CD4-positive, alpha-beta T cell (primary cell): Measurements from ENCODE around the gene RIIAD1. TPM values are rescaled to one million over a fixed set of nuclear protein-coding genes. Genes with fewer than 3 reads are reported as not detected.

Experiments
- ATAC-seq: fragments of 200-7000 bp; cut with Tn5 transposase; one replicate; pipeline ENCODE4 v1.10.0; 2022; ENCODE audit warnings: mild to moderate bottlenecking; ENCODE audit not compliant: poor library complexity
- CTCF ChIA-PET: fragments of 350-600 bp; sonication (Branson Sonifier 250); formaldehyde crosslinking; loops from one replicate; lab custom pipeline; 2021; ENCODE audit warnings: antibody characterized with exemption, inconsistent platforms; lab: Charles Lee
- POLR2A ChIA-PET: fragments of 350-600 bp; sonication (Branson Sonifier 250); formaldehyde crosslinking; loops from one replicate; lab custom pipeline; 2021; ENCODE audit warnings: antibody characterized with exemption, inconsistent platforms; lab: Charles Lee
- DNase-seq, 14 experiments: peaks; one replicate each; pipeline ENCODE4 v3.0.0-alpha.2; 2013 to 2020; ENCODE audit warnings: mixed read lengths in 2 of 14
- H3K27ac ChIP-seq, 2 donors: one replicate each; pipeline versions ENCODE4 v1.5.1 to v1.7.0; 2013; ENCODE audit warnings: low read length in 2 of 2, low read depth in 1 of 2, mild to moderate bottlenecking in 1 of 2
- H3K27me3 ChIP-seq, 2 experiments: 1 replicate in 1 of 2; 2 replicates in 1 of 2; pipeline versions ENCODE4 v1.6.1 to v1.7.0; 2013; ENCODE audit warnings: low read length in 2 of 2, control low read depth in 1 of 2, mild to moderate bottlenecking in 1 of 2, moderate library complexity in 1 of 2; ENCODE audit not compliant: insufficient read depth in 2 of 2, control insufficient read depth in 1 of 2
- H3K36me3 ChIP-seq: one replicate; pipeline ENCODE4 v1.6.1; 2013; ENCODE audit warnings: low read length, control low read depth; ENCODE audit not compliant: insufficient read depth
- H3K4me1 ChIP-seq: one replicate; pipeline ENCODE4 v1.6.1; 2013; ENCODE audit warnings: low read length, control low read depth; ENCODE audit not compliant: insufficient read depth
- H3K4me3 ChIP-seq: one replicate; pipeline ENCODE4 v1.5.1; 2013; ENCODE audit warnings: mild to moderate bottlenecking, low read length, moderate library complexity
- H3K9me3 ChIP-seq, 2 experiments: 1 replicate in 1 of 2; 2 replicates in 1 of 2; pipeline versions ENCODE4 v1.6.1 to v1.7.0; 2013; ENCODE audit warnings: low read length in 2 of 2, mild to moderate bottlenecking in 2 of 2, control low read depth in 1 of 2, moderate library complexity in 1 of 2; ENCODE audit not compliant: control insufficient read depth in 1 of 2, insufficient read depth in 1 of 2
- H3K27ac Mint-ChIP-seq: one replicate; pipeline ENCODE4 v1.8.0; 2020; ENCODE audit warnings: mixed read lengths
- H3K27me3 Mint-ChIP-seq: one replicate; pipeline ENCODE4 v1.8.0; 2021; ENCODE audit warnings: mixed read lengths
- H3K36me3 Mint-ChIP-seq: one replicate; pipeline ENCODE4 v1.8.0; 2021; ENCODE audit warnings: low read depth, mixed read lengths
- H3K4me1 Mint-ChIP-seq: one replicate; pipeline ENCODE4 v1.8.0; 2021; ENCODE audit warnings: low read depth, mixed read lengths
- H3K4me3 Mint-ChIP-seq: one replicate; pipeline ENCODE4 v1.8.0; 2020; ENCODE audit warnings: mild to moderate bottlenecking, mixed read lengths
- H3K9me3 Mint-ChIP-seq: one replicate; pipeline ENCODE4 v1.8.0; 2020; ENCODE audit warnings: mixed read lengths
- intact Hi-C, 2 experiments: fragments of 100-400 bp; cut with DNase I in 1 of 2; cut with micrococcal nuclease in 1 of 2; formaldehyde crosslinking; loops; one replicate each; pipeline versions ENCODE4 v1.15.1 to v1.9.0; 2023 to 2025; cut with DNase I, micrococcal nuclease
- total RNA-seq, 174 experiments: library from RNA in 2 of 174; stranded (reverse) in 2 of 174; gene quantifications; one replicate each; pipeline ENCODE4 v1.2.3 and lab custom pipeline; 2021 to 2026
- TF ChIP-seq, protein P1 (sequence below): fragments of 200-600 bp; IDR thresholded peaks from one replicate; pipeline ENCODE4 v1.8.0; 2022; ENCODE audit warnings: antibody characterized with exemption, mild to moderate bottlenecking

RIIAD1 gene
- total RNA-seq, 2 experiments from 2014 or later = not detected

DNA sequence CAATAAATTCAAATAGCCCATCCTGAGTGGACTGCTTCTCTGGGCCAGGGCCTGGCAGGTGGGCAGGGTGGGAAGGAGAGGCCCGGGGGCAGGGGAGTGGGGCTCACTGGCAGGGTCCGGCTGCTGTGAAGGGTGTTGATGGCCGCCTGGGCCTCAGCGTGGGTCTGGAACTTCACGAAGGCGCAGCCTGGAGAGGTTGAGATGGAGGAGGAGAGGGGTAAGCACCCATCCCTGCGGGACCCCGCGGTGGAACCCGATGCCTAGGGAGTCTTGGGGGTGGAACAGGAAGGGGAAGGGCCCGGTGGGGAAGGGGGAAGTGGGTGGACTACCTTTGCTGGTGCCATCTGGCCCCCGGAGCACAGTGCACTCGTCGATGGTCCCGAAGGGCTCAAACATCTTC is 12.4 kb upstream of the RIIAD1 start:
- TF ChIP-seq, protein P1, sequence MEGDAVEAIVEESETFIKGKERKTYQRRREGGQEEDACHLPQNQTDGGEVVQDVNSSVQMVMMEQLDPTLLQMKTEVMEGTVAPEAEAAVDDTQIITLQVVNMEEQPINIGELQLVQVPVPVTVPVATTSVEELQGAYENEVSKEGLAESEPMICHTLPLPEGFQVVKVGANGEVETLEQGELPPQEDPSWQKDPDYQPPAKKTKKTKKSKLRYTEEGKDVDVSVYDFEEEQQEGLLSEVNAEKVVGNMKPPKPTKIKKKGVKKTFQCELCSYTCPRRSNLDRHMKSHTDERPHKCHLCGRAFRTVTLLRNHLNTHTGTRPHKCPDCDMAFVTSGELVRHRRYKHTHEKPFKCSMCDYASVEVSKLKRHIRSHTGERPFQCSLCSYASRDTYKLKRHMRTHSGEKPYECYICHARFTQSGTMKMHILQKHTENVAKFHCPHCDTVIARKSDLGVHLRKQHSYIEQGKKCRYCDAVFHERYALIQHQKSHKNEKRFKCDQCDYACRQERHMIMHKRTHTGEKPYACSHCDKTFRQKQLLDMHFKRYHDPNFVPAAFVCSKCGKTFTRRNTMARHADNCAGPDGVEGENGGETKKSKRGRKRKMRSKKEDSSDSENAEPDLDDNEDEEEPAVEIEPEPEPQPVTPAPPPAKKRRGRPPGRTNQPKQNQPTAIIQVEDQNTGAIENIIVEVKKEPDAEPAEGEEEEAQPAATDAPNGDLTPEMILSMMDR = no peak
- H3K36me3 Mint-ChIP-seq = no peaks in the 10 kb centered on the region
- no peaks in the 10 kb centered on the region for H3K9me3 Mint-ChIP-seq
- no peak overlapping the region for H3K27ac Mint-ChIP-seq
- POLR2A ChIA-PET = no interaction called here
- no peaks in the 10 kb centered on the region for H3K9me3 ChIP-seq
- peaks cover 17% of the 10 kb centered on the region for H3K27me3 Mint-ChIP-seq
- DNase-seq (no peak), ATAC-seq (no peak)
- H3K4me3 ChIP-seq = no peak overlapping the region
- H3K4me1 ChIP-seq = peaks cover 3% of the 10 kb centered on the region
- H3K27ac ChIP-seq = no peak overlapping the region
- H3K27me3 ChIP-seq = peaks cover 0 to 5% of the 10 kb centered on the region in 2 experiments
- CTCF ChIA-PET = no interaction called here
- H3K4me3 Mint-ChIP-seq = no peak overlapping the region
- H3K4me1 Mint-ChIP-seq = no peaks in the 10 kb centered on the region
- intact Hi-C loops = no loop called here
- no peaks in the 10 kb centered on the region for H3K36me3 ChIP-seq

DNA sequence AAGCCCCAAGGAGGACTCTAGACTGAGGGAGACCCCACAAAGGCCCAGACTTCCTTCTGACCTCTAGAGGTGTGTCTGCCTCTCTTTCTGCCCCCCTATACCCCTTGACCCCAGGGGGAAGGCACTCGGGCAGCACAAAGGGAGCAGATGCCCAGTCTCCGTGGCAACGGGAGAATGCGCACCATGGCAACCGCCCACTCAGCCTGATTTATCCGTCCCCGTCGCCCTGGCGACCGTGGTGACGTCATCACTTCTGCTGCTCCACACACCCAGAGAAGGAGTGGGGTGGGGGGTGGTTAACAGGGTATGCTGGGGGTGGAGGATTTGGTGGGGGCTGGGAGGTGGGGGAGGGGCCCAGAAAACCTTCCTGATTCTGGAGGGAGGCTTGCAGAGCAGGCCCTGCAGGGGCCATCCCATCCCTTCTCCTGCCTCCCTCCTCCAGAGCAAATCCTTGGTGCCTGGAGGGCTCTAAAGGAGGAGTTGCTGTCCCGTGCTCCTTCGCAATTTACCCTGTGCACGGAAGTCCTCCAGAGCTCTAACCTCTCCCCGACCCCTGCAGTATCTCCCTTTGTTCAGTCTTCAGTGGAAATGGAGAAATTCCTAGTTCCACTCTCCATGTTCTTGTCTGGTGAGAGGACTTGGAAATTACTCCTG is 11.0 kb upstream of the RIIAD1 start:
- ATAC-seq (no peak), DNase-seq (peak in 7 of 14 experiments; percentile 10 to 59 (median 29))
- H3K36me3 ChIP-seq = no peaks in the 10 kb centered on the region
- no peak overlapping the region for H3K27ac ChIP-seq
- H3K4me1 ChIP-seq = peaks cover 2% of the 10 kb centered on the region
- H3K9me3 Mint-ChIP-seq = no peaks in the 10 kb centered on the region
- peaks cover 32% of the 10 kb centered on the region for H3K27me3 Mint-ChIP-seq
- CTCF ChIA-PET = no interaction called here
- H3K4me3 ChIP-seq = no peak overlapping the region
- no peaks in the 10 kb centered on the region for H3K9me3 ChIP-seq
- intact Hi-C loops = no loop called here
- POLR2A ChIA-PET = no interaction called here
- no peaks in the 10 kb centered on the region for H3K4me1 Mint-ChIP-seq
- H3K27ac Mint-ChIP-seq = no peak overlapping the region
- peaks cover 8 to 12% of the 10 kb centered on the region in 2 experiments for H3K27me3 ChIP-seq
- H3K4me3 Mint-ChIP-seq = no peak overlapping the region
- no peaks in the 10 kb centered on the region for H3K36me3 Mint-ChIP-seq
- TF ChIP-seq, protein P1 = no peak

- intact Hi-C loops = no loop called here
- H3K4me1 ChIP-seq = peaks cover 2% of the 10 kb centered on the region
- no peaks in the 10 kb centered on the region for H3K36me3 Mint-ChIP-seq
- peaks cover 0 to 4% of the 10 kb centered on the region in 2 experiments for H3K9me3 ChIP-seq
- peaks cover 41% of the 10 kb centered on the region for H3K27me3 Mint-ChIP-seq
- H3K4me3 Mint-ChIP-seq = no peak overlapping the region
- H3K27ac Mint-ChIP-seq = no peak overlapping the region
- no peak for ATAC-seq
- POLR2A ChIA-PET = no interaction called here
- H3K27me3 ChIP-seq = peaks cover 17 to 20% of the 10 kb centered on the region in 2 experiments
- H3K36me3 ChIP-seq = no peaks in the 10 kb centered on the region
- TF ChIP-seq, protein P1 = no peak
- H3K9me3 Mint-ChIP-seq = no peaks in the 10 kb centered on the region
- no peaks in the 10 kb centered on the region for H3K4me1 Mint-ChIP-seq
- CTCF ChIA-PET = no interaction called here
- no peak for DNase-seq
- H3K27ac ChIP-seq = no peak overlapping the region
- H3K4me3 ChIP-seq = no peak overlapping the region
Measured at GRCh38 chr1:151711044-151711800, 10.1 kb upstream of the RIIAD1 start.
